GM19452 (cell line): ENCODE results near the gene CCRL2.

Experiments used
- ATAC-seq: cut with Tn5 transposase; IDR thresholded peaks from one replicate; pipeline ENCODE4 v1.9.1; 2021; ENCODE audit not compliant: unreplicated experiment

Gene CCRL2

GRCh38 chr3:46455231-46456115 is 48.4 kb downstream of the CCRL2 start:
- no peak for ATAC-seq

GRCh38 chr3:46456118-46456517 is 49.1 kb downstream of the CCRL2 start:
- ATAC-seq, result no peak
